HG03558 (cell line): ENCODE measurements around the gene CROCC2.
"Not testable (repeated sequence)": the region's sequence is repeated elsewhere in the genome, so short reads cannot be mapped to it uniquely, and the experiment has no call there.

Source experiments
- ATAC-seq: cut with Tn5 transposase; IDR thresholded peaks from one replicate; pipeline ENCODE4 v1.9.1; 2021; ENCODE audit warnings: moderate number of reproducible peaks; ENCODE audit not compliant: unreplicated experiment; ENCODE audit errors: extremely low read depth

The CROCC2 gene

GRCh38 chr2:240963868-240964703 lies 58.0 kb downstream of the CROCC2 start:
- ATAC-seq, result no peak

GRCh38 chr2:240964704-240965295 lies 58.7 kb downstream of the CROCC2 start:
- ATAC-seq, result no peak

GRCh38 chr2:240965296-240965904 lies 59.3 kb downstream of the CROCC2 start:
- no peak for ATAC-seq

GRCh38 chr2:240965905-240966456 lies 59.8 kb downstream of the CROCC2 start:
- ATAC-seq, result no peak

GRCh38 chr2:240966457-240966905 lies 60.3 kb downstream of the CROCC2 start:
- no peak for ATAC-seq

GRCh38 chr2:240966906-240967680 lies 61.0 kb downstream of the CROCC2 start:
- ATAC-seq, result no peak

- ATAC-seq, result no peak
Measured at GRCh38 chr2:240967681-240968621, 61.8 kb downstream of the CROCC2 start.

GRCh38 chr2:240968731-240969624 lies 62.8 kb downstream of the CROCC2 start:
- no peak for ATAC-seq

GRCh38 chr2:240970104-240970503 lies 64.0 kb downstream of the CROCC2 start:
- no peak for ATAC-seq

- ATAC-seq, result no peak
Measured at GRCh38 chr2:240970816-240971215, 64.7 kb downstream of the CROCC2 start.

GRCh38 chr2:240972201-240972600 lies 66.1 kb downstream of the CROCC2 start:
- ATAC-seq, result no peak

- ATAC-seq, result no peak
Measured at GRCh38 chr2:240972636-240973521, 66.7 kb downstream of the CROCC2 start.

- ATAC-seq, result no peak
Measured at GRCh38 chr2:240974771-240975572, 68.8 kb downstream of the CROCC2 start.

- not testable (repeated sequence) for ATAC-seq
Measured at GRCh38 chr2:240975903-240976302, 69.8 kb downstream of the CROCC2 start.

GRCh38 chr2:240981280-240981679 lies 75.1 kb downstream of the CROCC2 start:
- ATAC-seq, result no peak
